ENCODE data around the gene PHF2.

The PHF2 gene

DNA sequence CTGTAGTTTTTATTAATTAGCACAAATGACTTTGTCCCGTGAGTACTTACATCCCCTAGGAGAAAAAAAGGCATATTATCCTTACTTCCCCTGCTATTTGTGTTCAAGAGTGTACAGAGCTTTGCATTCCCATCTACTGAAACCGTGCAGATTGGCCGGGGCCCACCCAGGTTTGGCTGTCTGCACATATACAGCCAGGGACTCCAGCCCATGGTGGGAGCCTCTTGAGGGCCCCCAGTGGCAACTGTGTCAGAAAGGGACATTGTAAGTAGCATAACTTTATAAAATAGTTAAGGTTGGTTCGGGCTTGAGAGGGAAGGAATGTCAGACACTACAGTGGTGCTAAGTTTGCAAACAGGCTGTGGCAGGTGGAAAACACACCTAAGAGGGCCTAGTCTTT is 24.7 kb downstream of the PHF2 start:
- no peak for DNase-seq (ENCODE audit: low read depth)

GRCh38 chr9:93601666-93602065 is 25.3 kb downstream of the PHF2 start:
- DNase-seq (ENCODE audit: low read depth), result no peak

GRCh38 chr9:93603011-93603410 is 26.6 kb downstream of the PHF2 start:
- DNase-seq (ENCODE audit: low read depth), result no peak

- DNase-seq (ENCODE audit: low read depth), result no peak
These were observed 27.5 kb downstream of the PHF2 start for GRCh38 chr9:93603906-93604326.

DNA sequence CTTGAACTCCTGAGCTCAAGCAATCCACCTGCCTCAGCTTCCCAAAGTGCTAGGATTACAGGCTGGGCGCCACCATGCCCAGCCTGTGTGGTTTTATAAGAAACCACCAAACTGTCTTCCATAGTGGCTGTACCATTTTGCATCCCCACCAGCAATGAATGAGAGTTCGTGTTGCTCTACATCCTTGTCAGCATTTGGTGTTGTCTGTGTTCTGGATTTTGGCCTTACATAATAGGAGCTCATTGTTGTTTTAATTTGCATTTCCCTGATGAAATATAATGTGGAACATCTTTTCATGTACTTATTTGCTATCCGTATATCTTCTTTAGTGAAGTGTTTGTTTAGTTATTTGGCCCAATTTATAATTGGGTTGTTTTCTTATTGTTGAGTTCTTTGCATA is 29.8 kb downstream of the PHF2 start:
- no peak for DNase-seq (ENCODE audit: low read depth)

GRCh38 chr9:93610206-93610605 is 33.8 kb downstream of the PHF2 start:
- no peak for DNase-seq (ENCODE audit: low read depth)

- DNase-seq (ENCODE audit: low read depth), result no peak
These were observed 35.8 kb downstream of the PHF2 start for GRCh38 chr9:93612052-93612795.

DNA sequence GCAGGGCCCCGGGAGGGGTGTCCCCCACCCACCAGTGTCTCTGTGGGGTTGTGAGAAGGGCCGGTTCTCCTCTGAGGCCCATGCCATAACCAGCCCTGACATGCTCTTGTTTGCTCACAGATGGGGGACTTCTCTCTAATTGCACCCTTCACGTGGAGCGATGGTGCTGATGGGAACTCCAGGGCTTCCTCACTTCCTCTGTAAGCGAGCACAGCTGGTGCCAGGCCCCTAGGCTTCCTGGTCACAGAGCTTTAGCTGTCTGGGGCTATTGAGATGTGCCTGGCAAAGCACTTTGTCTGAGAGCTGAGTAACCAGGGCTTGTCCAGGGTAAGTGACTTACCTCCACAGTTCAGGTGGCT is 36.4 kb downstream of the PHF2 start:
- no peak for DNase-seq (ENCODE audit: low read depth)

GRCh38 chr9:93613174-93613573 is 36.8 kb downstream of the PHF2 start:
- no peak for DNase-seq (ENCODE audit: low read depth)

DNA sequence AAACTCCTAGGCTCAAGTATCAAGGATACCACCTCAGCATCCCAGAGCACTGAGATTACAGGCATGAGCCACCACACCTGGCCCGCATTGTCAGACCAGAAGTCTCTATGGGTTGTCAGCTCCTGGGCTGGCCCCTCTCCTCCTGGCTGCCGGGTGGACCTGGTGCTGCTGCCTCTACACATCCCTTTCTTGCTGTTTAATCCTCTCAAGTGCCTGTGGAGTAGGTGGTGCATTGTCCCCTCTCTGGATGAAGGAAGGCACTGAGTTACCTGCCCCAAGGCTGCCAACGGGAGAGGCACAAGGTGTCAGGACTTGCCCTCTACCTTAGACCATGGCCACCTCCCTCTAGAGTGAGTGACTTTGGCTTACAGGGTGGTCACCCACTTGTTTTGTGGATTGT is 37.4 kb downstream of the PHF2 start:
- no peak for DNase-seq (ENCODE audit: low read depth)

DNA sequence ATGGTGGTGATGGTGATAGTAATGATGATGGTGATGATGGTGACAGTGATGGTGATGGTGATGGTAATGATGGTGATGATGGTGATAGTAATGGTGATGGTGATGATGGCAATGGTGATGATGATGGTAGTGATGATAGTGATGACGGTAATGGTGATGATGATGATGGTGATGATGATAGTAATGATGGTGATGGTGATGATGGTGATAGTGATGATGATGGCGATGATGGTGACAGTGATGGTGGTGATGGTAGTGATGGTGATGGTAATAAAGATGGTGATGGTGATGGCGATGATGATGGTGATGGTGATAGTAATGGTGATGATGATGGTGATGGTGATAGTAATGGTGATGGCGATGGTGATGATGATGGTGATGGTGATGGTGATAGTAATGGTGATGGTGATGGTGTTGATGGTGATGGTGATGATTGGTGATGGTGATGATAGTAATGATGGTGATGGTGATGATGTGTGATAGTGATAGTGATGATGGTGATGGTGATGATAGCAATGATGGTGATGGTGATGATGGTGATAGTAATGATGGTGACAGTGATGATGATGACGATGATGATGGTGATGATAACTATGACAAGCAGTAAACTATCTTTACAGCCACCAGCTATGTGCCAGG is 38.6 kb downstream of the PHF2 start:
- DNase-seq (ENCODE audit: low read depth), result no peak

GRCh38 chr9:93616044-93616443 is 39.7 kb downstream of the PHF2 start:
- DNase-seq (ENCODE audit: low read depth), result no peak

DNA sequence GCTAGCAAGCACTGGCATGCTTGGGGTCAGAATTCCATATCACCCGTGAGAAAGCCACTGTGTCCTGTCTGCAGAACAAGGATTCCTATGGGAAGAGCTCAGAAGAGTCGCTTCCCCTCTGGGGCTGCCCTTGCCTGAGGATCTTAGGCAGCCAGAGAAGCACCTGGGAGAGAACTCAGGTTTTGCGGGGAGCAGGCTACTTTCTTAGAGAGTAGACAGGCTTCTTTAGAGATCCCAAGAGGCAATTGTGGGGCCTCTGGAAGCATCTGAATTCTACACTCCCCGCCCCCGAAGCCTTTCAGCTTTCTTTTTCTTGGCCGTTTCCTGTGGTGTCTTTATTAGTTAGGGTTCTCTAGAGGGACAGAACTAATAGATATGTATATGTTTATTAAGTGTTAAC is 40.9 kb downstream of the PHF2 start:
- no peak for DNase-seq (ENCODE audit: low read depth)

DNA sequence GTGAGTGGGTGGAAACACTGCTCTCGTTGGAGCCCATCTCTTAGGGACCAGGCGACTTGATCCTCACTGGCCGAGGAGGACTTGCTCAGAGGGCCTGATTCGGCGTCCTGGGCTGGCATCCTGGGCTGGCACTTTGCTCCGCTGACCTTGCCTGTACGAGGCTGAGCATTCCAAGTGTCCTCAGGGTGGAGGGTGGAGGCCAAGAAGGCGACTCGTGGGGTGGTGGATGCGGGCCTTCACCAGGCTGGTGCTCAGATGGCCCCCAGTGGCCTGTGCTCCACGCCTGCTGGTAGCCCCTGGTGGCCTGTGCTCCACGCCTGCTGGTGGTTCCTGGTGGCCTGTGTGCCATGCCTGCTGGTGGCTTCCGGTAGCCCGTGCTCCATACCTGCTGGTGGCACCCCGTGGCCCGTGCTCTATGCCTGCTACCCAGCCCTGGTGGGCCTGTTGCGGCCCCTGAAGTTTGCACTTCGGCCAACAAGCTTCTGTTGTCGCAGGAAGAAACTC is 42.9 kb downstream of the PHF2 start:
- DNase-seq (ENCODE audit: low read depth), result no peak

DNA sequence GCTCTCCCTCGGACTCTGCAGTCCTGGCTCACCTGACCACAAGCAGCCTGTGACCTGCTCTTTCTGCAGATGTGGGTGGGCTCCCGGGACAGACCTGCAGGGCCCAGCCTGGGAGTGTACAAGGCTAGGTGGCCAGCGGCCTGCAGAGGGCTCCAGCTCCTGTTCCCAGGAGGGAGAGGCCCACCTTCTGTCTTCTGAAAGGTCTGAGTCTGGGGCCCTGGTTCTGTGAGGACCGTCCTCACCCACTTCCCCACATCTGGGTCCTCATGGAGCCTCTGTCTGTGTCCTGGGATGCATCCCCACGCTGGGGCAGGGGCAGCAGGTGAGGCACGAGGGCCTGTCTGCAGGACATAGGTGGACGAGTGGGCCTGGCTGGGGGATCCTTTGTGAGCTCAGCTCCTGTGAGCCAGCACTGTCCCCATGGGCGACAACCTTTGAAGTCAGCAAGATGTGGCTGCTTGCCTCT is 43.7 kb downstream of the PHF2 start:
- no peak for DNase-seq (ENCODE audit: low read depth)

GRCh38 chr9:93620881-93621820 is 44.8 kb downstream of the PHF2 start:
- DNase-seq (ENCODE audit: low read depth), result no peak

GRCh38 chr9:93621922-93622321 is 45.5 kb downstream of the PHF2 start:
- no peak for DNase-seq (ENCODE audit: low read depth)

GRCh38 chr9:93622691-93623090 is 46.3 kb downstream of the PHF2 start:
- no peak for DNase-seq (ENCODE audit: low read depth)

- DNase-seq (ENCODE audit: low read depth), result no peak
These were observed 47.4 kb downstream of the PHF2 start for GRCh38 chr9:93623753-93624152.

- DNase-seq (ENCODE audit: low read depth), result no peak
These were observed 48.0 kb downstream of the PHF2 start for GRCh38 chr9:93624431-93624834.

GRCh38 chr9:93624977-93625376 is 48.6 kb downstream of the PHF2 start:
- no peak for DNase-seq (ENCODE audit: low read depth)

DNA sequence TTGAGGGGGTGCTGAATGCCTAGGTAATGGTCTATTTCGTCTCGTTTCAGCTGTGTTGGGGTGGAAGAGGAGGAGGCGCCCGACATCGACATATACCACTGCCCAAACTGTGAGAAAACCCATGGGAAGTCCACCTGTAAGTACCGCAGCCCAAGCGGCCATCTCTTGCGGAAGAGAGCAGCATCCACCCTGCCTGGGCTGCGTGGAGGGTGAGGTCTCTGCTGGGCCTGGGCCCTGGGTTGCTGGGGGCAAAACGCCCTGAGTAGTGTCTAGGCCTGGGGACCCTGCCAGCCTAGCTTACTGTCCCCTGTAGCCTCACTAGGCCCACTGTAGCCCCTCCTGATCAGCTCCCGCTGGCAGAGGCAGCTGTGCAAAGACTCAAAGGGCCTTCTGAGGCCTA is 53.5 kb downstream of the PHF2 start:
- no peak for DNase-seq (ENCODE audit: low read depth)

All from stromal cell of bone marrow (primary cell).